Measurements from ENCODE around the gene PRAC2. TPM values are rescaled to one million over a fixed set of nuclear protein-coding genes. Genes with fewer than 3 reads are reported as not detected.

The PRAC2 gene
- total RNA-seq, 1 donor from 2014 or later = not detected

GRCh38 chr17:48720266-48721008 lies 2.5 kb upstream of the PRAC2 start:
- DNase-seq (ENCODE audit: low read depth in 2 of 2) = no peak

GRCh38 chr17:48721009-48721402 lies 2.0 kb upstream of the PRAC2 start:
- no peak for DNase-seq (ENCODE audit: low read depth in 2 of 2)

- DNase-seq (ENCODE audit: low read depth in 2 of 2) = no peak
Measured at GRCh38 chr17:48722201-48722907, 631 bp upstream of the PRAC2 start, which contains the start of gene PRAC1. Gene PRAC1 (minus strand): TSS chr17:48722518. CDS start chr17:48722392, 126 bp downstream.

- DNase-seq (ENCODE audit: low read depth in 2 of 2) = no peak
Measured at GRCh38 chr17:48723423-48724250, 652 bp downstream of the PRAC2 start.

GRCh38 chr17:48724251-48725003 lies 1.4 kb downstream of the PRAC2 start:
- DNase-seq (ENCODE audit: low read depth in 2 of 2) = peak; percentile 74 to 84

- no peak for DNase-seq (ENCODE audit: low read depth in 2 of 2)
Measured at GRCh38 chr17:48725004-48725287, 2.0 kb downstream of the PRAC2 start.

- no peak for DNase-seq (ENCODE audit: low read depth in 2 of 2)
Measured at GRCh38 chr17:48725288-48726064, 2.5 kb downstream of the PRAC2 start.

- no peak for DNase-seq (ENCODE audit: low read depth in 2 of 2)
Measured at GRCh38 chr17:48726114-48726915, 3.3 kb downstream of the PRAC2 start.

GRCh38 chr17:48726916-48727286 lies 3.9 kb downstream of the PRAC2 start:
- no peak for DNase-seq (ENCODE audit: low read depth in 2 of 2)

- no peak for DNase-seq (ENCODE audit: low read depth in 2 of 2)
Measured at GRCh38 chr17:48727415-48728175, 4.6 kb downstream of the PRAC2 start.

- DNase-seq (ENCODE audit: low read depth in 2 of 2) = peak; percentile 34 to 37
Measured at GRCh38 chr17:48728232-48729231, 5.5 kb downstream of the PRAC2 start, which contains the start of gene HOXB13. Gene HOXB13 (minus strand): TSS chr17:48728750. CDS start chr17:48728593, 157 bp downstream.

GRCh38 chr17:48729335-48730239 lies 6.6 kb downstream of the PRAC2 start:
- no peak for DNase-seq (ENCODE audit: low read depth in 2 of 2)

GRCh38 chr17:48730240-48730550 lies 7.2 kb downstream of the PRAC2 start:
- no peak for DNase-seq (ENCODE audit: low read depth in 2 of 2)

- no peak for DNase-seq (ENCODE audit: low read depth in 2 of 2)
Measured at GRCh38 chr17:48731355-48731754, 8.4 kb downstream of the PRAC2 start.

GRCh38 chr17:48732688-48733629 lies 10.0 kb downstream of the PRAC2 start:
- DNase-seq (ENCODE audit: low read depth in 2 of 2) = no peak
